Brain microvascular endothelial cell (primary cell): ENCODE results near the gene CRMP1.
"Not testable (repeated sequence)": the region's sequence is repeated elsewhere in the genome, so short reads cannot be mapped to it uniquely, and the experiment has no call there.

Source experiments
- DNase-seq: peaks from one replicate; pipeline ENCODE4 v3.0.0-alpha.2; 2020
- H3K27ac ChIP-seq: fragments of 250-450 bp; sonication (Bioruptor Pico); 2 replicates; pipeline ENCODE4 v1.5.1; 2020; ENCODE audit warnings: mild to moderate bottlenecking, moderate library complexity
- H3K27me3 ChIP-seq: fragments of 250-450 bp; sonication (Bioruptor Pico); replicated peaks from 2 replicates; pipeline ENCODE4 v1.5.1; 2020; ENCODE audit warnings: mild to moderate bottlenecking
- H3K36me3 ChIP-seq: fragments of 250-450 bp; sonication (Bioruptor Pico); replicated peaks from 2 replicates; pipeline ENCODE4 v1.5.1; 2020; ENCODE audit warnings: mild to moderate bottlenecking
- H3K4me3 ChIP-seq: 2 replicates; pipeline ENCODE4 v1.5.1; 2011; ENCODE audit warnings: low read depth, mild to moderate bottlenecking, control low read depth, low read length, moderate library complexity
- in situ Hi-C: cut with HindIII; loops from 2 replicates; pipeline ENCODE4 v1.10.0; 2017; ENCODE audit warnings: low sequenced_read_pairs, low pct_ligation_motif_present
- TF ChIP-seq, protein P1 (sequence below): IDR thresholded peaks from 2 replicates; pipeline ENCODE4 v1.5.1; 2011; ENCODE audit warnings: low read depth, mild to moderate bottlenecking, moderate library complexity, low read length, control low read depth, inconsistent platforms; ENCODE audit errors: missing control alignments

The CRMP1 gene

DNA sequence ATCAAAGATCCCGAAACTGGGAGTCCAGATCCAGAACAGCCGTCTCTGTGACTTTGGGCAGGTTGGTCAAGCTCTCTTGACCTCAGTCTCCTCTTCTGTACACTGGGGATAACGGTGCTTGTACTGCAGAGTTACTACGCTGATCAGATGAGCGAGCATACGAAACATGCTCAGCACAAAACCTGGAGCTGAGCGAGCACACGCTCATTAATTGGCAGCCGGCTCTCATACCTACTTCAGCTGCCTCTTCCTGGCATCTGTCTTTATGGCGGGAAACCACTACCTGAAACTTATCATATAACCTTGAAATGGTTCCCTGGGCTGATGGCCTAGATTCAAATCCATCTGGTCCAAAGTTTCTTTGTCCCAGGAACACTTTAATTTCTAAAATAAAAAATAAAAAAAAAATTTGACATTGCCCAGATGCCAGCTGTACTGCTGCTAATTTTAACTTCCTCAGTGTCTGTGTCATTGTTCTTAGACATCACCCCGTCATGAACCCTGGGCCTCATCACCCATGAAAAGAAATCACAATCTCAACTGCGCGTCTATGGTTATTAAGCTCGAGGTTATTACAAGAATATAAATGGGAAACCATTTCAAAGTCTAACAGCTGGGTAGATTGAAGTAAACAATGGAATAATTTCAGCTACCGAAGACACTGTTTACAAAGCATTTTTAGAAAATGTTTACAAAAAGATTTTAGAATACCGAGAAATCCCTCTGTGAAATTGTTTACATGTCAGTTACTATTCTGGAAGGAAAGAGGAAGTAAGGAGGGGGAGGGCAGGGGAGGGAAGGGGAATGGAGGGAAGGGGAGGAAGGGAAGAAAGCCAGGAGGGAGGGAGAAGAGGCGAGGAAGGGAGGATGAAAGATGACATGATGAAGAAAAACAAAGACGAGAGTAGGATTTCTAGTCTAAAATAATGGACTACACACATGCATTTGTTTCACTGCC is 49.0 kb downstream of the CRMP1 start:
- TF ChIP-seq, protein P1, sequence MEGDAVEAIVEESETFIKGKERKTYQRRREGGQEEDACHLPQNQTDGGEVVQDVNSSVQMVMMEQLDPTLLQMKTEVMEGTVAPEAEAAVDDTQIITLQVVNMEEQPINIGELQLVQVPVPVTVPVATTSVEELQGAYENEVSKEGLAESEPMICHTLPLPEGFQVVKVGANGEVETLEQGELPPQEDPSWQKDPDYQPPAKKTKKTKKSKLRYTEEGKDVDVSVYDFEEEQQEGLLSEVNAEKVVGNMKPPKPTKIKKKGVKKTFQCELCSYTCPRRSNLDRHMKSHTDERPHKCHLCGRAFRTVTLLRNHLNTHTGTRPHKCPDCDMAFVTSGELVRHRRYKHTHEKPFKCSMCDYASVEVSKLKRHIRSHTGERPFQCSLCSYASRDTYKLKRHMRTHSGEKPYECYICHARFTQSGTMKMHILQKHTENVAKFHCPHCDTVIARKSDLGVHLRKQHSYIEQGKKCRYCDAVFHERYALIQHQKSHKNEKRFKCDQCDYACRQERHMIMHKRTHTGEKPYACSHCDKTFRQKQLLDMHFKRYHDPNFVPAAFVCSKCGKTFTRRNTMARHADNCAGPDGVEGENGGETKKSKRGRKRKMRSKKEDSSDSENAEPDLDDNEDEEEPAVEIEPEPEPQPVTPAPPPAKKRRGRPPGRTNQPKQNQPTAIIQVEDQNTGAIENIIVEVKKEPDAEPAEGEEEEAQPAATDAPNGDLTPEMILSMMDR: no peak
- DNase-seq: no peak
- in situ Hi-C loops: no loop called here
- H3K27ac ChIP-seq: no peak overlapping the region
- H3K36me3 ChIP-seq: no peaks in the 10 kb centered on the region
- H3K4me3 ChIP-seq: no peak overlapping the region
- peaks cover 10% of the 10 kb centered on the region for H3K27me3 ChIP-seq

DNA sequence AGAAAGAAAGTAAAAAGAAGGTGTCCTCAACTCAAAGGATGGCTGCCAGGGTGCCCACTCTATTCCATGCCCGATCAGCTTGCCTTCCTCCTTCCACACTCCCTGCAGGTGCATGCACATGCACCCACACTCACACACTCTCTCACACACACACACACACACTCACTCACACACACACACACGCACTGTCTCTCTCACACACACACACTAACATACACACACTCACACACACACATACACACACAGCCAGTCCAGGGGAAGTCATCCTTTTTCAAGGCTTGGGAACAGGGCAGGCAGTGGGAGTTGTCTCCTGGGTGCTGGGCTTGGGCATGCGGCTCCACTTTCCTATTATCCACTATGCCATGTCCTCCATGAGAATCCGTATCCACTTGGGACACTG is 50.4 kb downstream of the CRMP1 start:
- TF ChIP-seq, protein P1: no peak
- Histone ChIP-seq H3K4me3 (no peak overlapping the region), H3K27ac (no peak overlapping the region), H3K36me3 (no peaks in the 10 kb centered on the region), H3K27me3 (peaks cover 10% of the 10 kb centered on the region)
- no peak for DNase-seq
- in situ Hi-C loops: no loop called here

DNA sequence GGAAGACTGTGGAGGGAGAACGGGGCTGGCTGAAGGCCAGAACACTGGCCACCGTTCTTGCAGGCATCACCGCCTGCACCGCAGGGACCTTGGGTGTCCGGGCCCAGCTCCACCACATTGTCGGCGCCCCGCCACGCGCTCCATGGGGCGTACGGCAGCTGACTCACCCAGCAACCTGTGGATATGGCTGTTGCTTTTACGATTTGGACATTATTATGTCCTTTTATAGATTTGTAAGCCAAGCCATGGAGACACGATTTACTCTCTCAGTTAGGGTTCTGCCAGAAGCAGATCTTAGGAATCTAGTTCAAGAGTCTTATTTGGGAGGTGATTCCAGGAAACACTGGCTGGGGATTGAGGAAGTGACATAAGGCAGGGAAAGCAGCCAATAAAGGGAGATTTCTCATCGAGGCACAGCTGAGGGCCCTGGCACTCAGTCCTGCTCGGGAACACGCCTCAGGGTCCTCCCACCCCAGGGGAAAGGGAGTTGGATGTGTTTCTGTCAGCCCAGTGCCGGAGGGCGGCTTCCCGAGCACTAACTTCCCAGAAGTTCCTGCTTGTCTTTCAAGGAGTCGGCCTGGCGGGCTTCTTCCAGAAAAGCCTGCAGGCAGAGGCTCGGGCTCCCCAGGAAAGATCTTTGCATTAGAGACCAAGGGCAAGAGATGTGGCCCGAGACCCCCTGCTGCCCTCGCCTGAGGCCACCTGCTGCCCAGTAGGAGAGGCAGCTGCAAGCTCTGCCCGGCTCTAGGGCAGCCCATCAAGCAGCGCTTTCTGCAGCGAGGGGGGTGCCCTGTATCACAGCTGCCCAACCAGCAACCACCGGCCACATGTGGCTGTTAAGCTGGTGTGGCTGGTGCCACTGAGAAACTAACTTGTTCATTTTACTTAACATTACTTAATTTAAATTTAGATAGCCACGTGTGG is 52.9 kb downstream of the CRMP1 start:
- DNase-seq: no peak
- TF ChIP-seq, protein P1: no peak
- no peak overlapping the region for H3K4me3 ChIP-seq

DNA sequence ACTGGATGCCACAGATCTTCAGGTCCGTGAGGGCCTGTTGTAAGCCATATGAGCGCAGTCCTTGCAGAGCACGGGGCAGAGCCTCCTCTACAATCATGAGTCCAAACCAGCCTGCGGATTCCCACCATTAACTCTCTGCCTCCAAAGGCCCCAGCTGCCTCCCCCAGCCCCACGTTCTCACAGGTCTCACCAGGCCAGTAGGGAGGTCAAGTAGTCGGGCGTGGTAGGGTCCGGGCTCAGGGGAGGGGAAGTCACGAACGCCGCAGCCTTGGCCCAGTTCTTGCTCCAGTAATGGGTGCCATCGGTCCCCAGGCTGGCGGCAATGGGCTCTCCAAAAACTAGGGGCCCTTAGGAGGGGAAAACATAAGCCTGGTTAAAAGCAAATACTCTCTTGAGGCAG is 53.6 kb downstream of the CRMP1 start:
- Histone ChIP-seq H3K27me3 (peaks cover 4% of the 10 kb centered on the region), H3K4me3 (no peak overlapping the region), H3K27ac (no peak overlapping the region), H3K36me3 (no peaks in the 10 kb centered on the region)
- in situ Hi-C loops: no loop called here
- DNase-seq: no peak
- TF ChIP-seq, protein P1: no peak

More for the DNA sequence above, 52.9 kb downstream of the CRMP1 start:
- H3K27ac ChIP-seq: no peak overlapping the region
- peaks cover 8% of the 10 kb centered on the region for H3K27me3 ChIP-seq
- no peaks in the 10 kb centered on the region for H3K36me3 ChIP-seq
- in situ Hi-C loops: no loop called here

DNA sequence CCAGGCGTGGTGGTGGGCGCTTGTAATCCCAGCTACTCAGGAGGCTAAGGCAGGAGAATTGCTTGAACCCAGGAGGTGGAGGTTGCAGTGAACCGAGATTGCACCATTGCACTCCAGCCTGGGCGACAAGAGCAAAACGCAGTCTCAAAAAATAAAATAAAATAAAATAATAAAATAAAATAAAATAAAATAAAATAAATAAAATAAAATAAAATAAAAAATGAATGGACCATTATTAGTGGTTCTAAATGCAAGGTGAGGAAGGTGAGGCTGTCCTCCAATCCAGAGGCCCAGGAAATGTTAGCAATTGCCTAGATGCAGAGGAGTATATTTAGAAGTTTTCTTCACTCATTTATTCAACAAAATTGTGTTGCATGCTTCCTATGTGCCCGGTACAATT is 55.4 kb downstream of the CRMP1 start:
- H3K27ac ChIP-seq, H3K4me3 ChIP-seq, H3K36me3 ChIP-seq, H3K27me3 ChIP-seq, in situ Hi-C loops, DNase-seq: not testable (repeated sequence)

DNA sequence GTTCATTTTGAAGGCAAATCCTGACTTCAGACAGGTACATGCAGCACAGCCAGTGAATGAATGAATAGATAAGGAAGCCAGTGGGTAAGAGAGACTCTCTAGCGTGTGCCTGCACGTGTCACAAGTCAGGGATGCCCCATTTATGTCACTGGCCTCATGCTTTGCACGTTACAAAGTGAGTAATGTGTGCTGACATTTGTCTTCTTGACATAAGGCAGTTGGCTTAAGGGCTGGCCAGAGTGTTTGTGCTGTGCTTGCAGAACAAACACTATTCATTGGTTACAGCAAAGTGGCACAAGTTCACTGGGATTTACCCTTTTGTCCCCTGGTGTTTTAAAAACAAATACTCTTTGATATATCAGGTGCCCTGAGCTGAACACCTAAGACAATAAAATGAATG is 55.9 kb downstream of the CRMP1 start:
- Histone ChIP-seq H3K27me3 (no peaks in the 10 kb centered on the region), H3K36me3 (no peaks in the 10 kb centered on the region), H3K4me3 (no peak overlapping the region), H3K27ac (no peak overlapping the region)
- in situ Hi-C loops: no loop called here
- no peak for DNase-seq
- TF ChIP-seq, protein P1: no peak
